Kidney capillary endothelial cell (primary cell): ENCODE measurements around the gene LILRB5.
"Not testable (repeated sequence)": the region's sequence is repeated elsewhere in the genome, so short reads cannot be mapped to it uniquely, and the experiment has no call there.

Experiments
- DNase-seq: peaks from one replicate; pipeline ENCODE4 v3.0.0-alpha.2; 2018; ENCODE audit warnings: low spot score

Gene LILRB5

DNA sequence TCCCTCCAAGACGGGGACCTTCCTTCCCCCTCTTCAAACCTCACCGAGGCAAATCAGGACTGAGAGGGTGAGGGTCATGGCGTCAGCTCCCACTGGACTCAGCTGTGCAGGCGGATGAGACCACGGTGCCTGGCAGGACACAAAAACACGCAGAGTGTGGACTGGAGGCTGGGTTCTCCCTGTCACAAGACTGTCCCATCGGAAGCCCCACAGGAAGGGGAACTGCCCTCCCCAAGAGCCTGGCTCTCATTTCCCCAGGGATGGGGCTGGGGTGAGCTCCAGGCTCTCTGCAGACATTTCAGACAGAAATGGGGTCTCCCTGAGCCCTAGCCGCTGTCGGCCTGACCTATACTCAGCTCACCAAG, at the start of gene LILRB5:
Gene LILRB5, minus strand, starts transcription at position 158 of the 365 bp plus-strand sequence. Its CDS starts 80 bp downstream, at position 78.
- DNase-seq, result no peak

DNA sequence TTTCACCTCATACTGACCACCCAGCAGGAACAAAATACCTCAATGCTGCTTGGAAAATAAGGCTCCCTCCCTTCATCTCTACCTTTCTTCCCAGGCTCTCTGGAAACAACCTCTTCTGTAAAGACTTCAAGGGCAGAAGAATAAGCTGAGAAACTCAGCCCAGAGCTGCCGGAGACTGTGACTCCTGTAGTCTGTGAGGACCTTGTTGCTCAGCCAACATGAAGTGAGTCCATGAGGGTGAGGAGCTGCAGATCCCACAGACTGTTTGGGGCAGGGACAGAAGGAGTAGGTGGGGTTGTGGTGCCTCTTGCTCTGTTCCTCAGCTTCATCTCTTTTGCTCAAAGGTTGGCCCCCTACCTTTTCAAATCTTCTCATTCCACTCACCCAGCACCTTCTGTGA, 48.1 kb upstream of the LILRB5 start:
- DNase-seq, result no peak

DNA sequence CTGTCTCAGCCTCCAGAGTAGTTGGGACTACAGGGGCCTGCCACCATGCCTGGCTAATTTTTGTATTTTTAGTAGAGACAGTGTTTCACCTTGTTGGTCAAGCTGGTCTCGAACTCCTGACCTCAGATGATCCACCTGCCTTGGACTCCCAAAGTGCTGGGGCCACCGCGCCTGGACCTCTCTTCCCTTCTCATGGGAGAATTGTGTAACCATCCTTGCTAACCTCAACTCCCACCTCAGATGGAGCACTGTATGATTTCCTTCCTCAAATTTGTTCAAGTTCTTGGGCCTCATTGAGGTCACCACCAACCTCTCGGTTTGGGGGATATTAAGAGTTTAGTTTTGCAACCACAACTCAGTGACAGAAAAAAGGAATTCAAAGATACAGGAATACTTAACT, 45.2 kb upstream of the LILRB5 start:
- no peak for DNase-seq

DNA sequence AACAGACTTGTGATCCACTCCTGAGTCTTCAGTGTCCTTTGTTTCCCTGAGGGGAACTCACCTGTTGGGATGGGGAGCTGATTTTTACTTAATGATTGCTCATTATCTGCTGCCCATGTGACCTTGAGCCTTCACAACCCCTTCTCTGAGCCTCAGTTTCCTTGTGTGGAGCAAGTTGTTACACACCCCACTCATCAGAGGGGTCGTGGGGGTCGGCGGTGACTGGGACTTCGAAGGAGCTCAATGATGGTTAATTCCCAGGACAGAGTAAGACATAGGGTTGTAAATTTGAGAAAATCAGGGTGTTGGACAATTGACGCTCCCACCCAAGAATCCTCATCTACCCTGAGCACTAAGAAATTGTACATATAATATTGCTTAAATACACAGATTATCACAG, 42.4 kb upstream of the LILRB5 start:
- no peak for DNase-seq

GRCh38 chr19:54299126-54299498, 42.0 kb upstream of the LILRB5 start:
- DNase-seq, result no peak

DNA sequence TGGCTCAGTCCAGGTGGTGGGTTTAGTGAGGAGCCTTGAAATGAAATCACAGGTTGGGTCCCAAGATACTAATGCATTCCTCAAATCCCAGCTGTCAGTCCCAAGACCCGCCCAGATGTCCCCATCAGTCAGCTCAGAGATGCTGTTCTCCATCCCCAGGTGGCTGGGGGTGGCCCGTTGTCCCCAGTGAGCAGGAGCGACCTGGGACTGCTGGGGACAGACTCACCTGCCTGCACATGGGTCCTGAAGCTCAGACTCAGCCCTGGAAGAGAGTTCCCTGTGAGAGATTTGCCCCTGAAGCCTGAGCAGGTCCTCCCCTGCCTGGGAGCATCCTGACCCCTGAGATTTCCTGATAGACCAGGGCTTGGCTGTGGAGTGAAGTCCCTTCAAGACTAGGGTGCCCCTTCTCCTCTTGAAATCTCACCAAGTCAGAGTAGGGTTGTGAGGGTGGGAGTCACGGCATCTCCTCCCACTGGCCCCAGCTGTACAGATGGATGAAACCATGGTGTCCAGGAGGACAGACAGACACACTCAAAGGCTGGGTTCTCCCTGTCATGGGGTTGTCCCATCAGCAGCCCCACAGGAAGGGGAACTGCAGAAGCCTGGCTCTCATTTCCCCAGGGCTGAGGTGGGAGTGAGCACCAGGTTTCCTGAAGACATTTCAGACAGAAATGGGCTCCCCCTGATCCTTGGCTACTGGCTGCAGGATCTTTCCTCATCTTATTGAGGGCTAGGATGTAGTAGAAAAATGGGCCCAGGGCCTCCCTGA, 41.5 kb upstream of the LILRB5 start:
- DNase-seq, result no peak

GRCh38 chr19:54297759-54298305, 40.8 kb upstream of the LILRB5 start:
- DNase-seq, result no peak

GRCh38 chr19:54294539-54294938, 37.5 kb upstream of the LILRB5 start:
- DNase-seq, result no peak

GRCh38 chr19:54289160-54289559, 32.1 kb upstream of the LILRB5 start:
- not testable (repeated sequence) for DNase-seq

DNA sequence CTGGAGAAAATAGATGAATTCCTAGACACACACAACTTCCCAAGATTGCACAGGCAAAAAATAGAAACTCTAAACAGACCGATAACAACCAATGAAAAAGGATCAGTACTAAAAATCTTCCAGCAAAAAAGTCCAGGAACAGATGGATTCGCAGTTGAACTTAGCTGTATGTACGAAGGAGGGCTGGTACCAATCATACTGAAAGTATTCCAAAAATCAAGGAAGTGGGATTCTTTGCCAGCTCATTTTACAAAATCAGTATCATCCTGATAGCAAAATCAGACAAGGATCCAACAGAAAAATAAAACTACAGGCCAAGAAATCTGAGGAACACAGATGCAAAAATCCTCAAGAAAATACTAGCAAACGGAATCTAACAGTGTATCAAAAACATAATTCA, 30.4 kb upstream of the LILRB5 start:
- DNase-seq, result no peak

- not testable (repeated sequence) for DNase-seq
These were observed 29.2 kb upstream of the LILRB5 start for GRCh38 chr19:54286283-54286682.

GRCh38 chr19:54285427-54286056, 28.5 kb upstream of the LILRB5 start:
- DNase-seq, result not testable (repeated sequence)

GRCh38 chr19:54282686-54283470, 25.8 kb upstream of the LILRB5 start:
- no peak for DNase-seq

DNA sequence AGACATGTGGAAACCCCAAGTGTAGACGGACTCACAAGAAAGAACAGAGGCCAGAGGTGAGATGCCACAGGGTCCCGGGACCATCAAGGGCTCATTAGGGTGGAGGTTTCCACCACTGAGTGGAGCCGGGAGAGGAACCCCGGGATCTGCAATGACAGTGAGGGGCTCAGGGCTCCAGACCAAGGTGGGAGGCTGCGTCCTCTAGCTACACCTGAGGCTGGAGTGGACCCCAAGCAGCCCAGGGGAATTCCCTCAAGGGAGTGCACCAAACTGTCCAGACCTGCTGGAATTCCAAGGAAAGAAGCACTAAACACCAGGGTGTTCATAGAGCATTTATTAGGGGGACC, 24.6 kb upstream of the LILRB5 start:
- DNase-seq, result not testable (repeated sequence)

- DNase-seq, result no peak
These were observed 24.1 kb upstream of the LILRB5 start, which contains the start of gene LILRB2 for GRCh38 chr19:54281007-54281728. Gene LILRB2 (minus strand): TSS chr19:54281110. CDS start chr19:54280496, 614 bp downstream.

DNA sequence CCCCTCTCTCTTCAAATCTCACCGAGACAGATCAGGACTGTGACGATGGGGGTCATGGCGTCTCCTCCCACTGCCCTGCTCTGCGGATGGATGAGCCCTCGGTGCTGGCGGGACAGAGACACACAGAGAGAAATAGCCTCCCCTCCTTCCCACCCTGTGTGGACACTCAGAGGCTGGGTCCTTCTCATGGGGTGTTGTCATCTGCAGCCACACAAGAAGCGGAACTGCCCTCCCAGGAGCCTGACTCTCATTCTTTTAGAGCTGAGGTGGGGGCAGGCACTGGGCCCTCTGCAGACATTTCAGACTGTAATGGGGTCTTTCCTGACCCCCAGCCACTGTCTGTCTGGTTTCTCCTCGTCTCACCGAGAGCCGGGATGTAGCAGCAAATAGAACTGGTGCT, 23.4 kb upstream of the LILRB5 start:
- not testable (repeated sequence) for DNase-seq

DNA sequence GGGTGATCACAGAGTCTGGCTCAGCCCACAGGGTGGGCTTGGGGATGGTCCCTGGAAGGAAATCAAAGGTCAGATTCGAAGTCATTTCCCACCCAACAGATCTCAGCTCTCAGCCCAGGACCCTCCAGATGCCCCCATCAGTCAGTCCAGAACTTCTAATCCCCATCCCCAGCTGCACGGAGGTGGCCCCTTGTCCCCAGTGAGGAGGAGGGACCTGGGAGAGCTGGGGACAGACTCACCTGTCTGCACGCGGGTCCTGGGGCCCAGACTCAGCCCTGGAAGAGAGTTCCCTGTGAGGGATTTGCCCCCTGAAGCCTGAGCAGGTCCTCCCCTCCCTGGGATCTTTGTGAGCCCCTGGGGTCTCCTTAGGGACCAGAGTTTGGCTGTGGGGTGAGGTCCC, 23.0 kb upstream of the LILRB5 start:
- DNase-seq, result not testable (repeated sequence)

GRCh38 chr19:54279406-54279962, 22.4 kb upstream of the LILRB5 start:
- no peak for DNase-seq

GRCh38 chr19:54278571-54279195, 21.6 kb upstream of the LILRB5 start:
- DNase-seq, result not testable (repeated sequence)

- DNase-seq, result not testable (repeated sequence)
These were observed 21.0 kb upstream of the LILRB5 start for GRCh38 chr19:54278056-54278455.

- DNase-seq, result not testable (repeated sequence)
These were observed 20.1 kb upstream of the LILRB5 start for GRCh38 chr19:54277111-54277615.
